DND-41 (cell line): Measurements from ENCODE around the gene RHOA.

Experiments
- CTCF ChIP-seq: IDR thresholded peaks from 2 replicates; pipeline ENCODE4 v1.5.1; 2012; ENCODE audit warnings: borderline replicate concordance, low read length, moderate library complexity, mild to moderate bottlenecking; ENCODE audit not compliant: poor library complexity, severe bottlenecking; ENCODE audit errors: extremely low read depth
- EZH2 ChIP-seq: IDR thresholded peaks from 3 replicates; pipeline ENCODE4 v1.6.1; 2012; ENCODE audit warnings: borderline replicate concordance, low read depth, mild to moderate bottlenecking, moderate library complexity, low read length, inconsistent platforms; ENCODE audit not compliant: severe bottlenecking

GRCh38 chr3:49427586-49427985 lies 15.8 kb upstream of the RHOA start:
- TF ChIP-seq CTCF (no peak), EZH2 (no peak)
